H1 (cell line): ENCODE data around the gene VSIG10L. TPM values are rescaled to one million over a fixed set of nuclear protein-coding genes. Genes with fewer than 3 reads are reported as not detected.

Source experiments
- CTCF ChIA-PET: fragments of 300-600 bp; sonication (Branson Sonifier 250); formaldehyde crosslinking; loops from one replicate; lab custom pipeline; 2021; ENCODE audit not compliant: partially characterized antibody; lab: Charles Lee
- POLR2A ChIA-PET: fragments of 300-600 bp; sonication (Branson Sonifier 250); formaldehyde crosslinking; loops from one replicate; lab custom pipeline; 2021; ENCODE audit warnings: inconsistent platforms; ENCODE audit not compliant: partially characterized antibody; lab: Charles Lee
- DNase-seq, 2 experiments: peaks; one replicate each; pipeline versions ENCODE4 v3.0.0 to v3.0.0-alpha.2; 2010 to 2022; ENCODE audit warnings: low spot score in 2 of 2, low read depth in 1 of 2, mixed read lengths in 1 of 2
- FAIRE-seq: peaks from 2 replicates; lab custom pipeline; 2011; peaks lifted over from hg19 to GRCh38; lab: Jason Lieb, UNC
- H2AFZ ChIP-seq: 2 replicates; pipeline ENCODE4 v1.8.1; 2012; ENCODE audit warnings: low read length, inconsistent platforms
- H2AK5ac ChIP-seq: 2 replicates; pipeline ENCODE4 v1.6.1; 2013; ENCODE audit warnings: low read depth, low read length
- H2BK120ac ChIP-seq: replicated peaks from 2 replicates; pipeline ENCODE3; 2013; ENCODE audit warnings: low read depth, low read length, inconsistent platforms
- H2BK12ac ChIP-seq: 2 replicates; pipeline ENCODE4 v1.6.1; 2013; ENCODE audit warnings: low read depth, low read length
- H2BK15ac ChIP-seq: 2 replicates; pipeline ENCODE4 v1.6.1; 2013; ENCODE audit warnings: low read length
- H2BK20ac ChIP-seq: 2 replicates; pipeline ENCODE4 v1.6.1; 2013; ENCODE audit warnings: low read length
- H2BK5ac ChIP-seq: 2 replicates; pipeline ENCODE4 v1.6.1; 2013; ENCODE audit warnings: low read depth, low read length
- H3K14ac ChIP-seq: 2 replicates; pipeline ENCODE4 v1.6.1; 2013; ENCODE audit warnings: inconsistent platforms; ENCODE audit not compliant: insufficient read length
- H3K18ac ChIP-seq: 2 replicates; pipeline ENCODE4 v1.6.1; 2013; ENCODE audit warnings: low read length; ENCODE audit errors: extremely low read depth
- H3K23ac ChIP-seq: 2 replicates; pipeline ENCODE4 v1.6.1; 2013; ENCODE audit warnings: inconsistent platforms; ENCODE audit not compliant: insufficient read length
- H3K23me2 ChIP-seq: 2 replicates; pipeline ENCODE4 v1.6.1; 2013; ENCODE audit warnings: low read depth, low read length
- H3K27ac ChIP-seq: 2 replicates; pipeline ENCODE4 v1.6.1; 2011; ENCODE audit warnings: low read depth, low read length, inconsistent platforms
- H3K27me3 ChIP-seq, 4 experiments: replicated peaks in 1 of 4; 1 replicate in 1 of 4; 2 replicates in 3 of 4; pipeline versions ENCODE4 v1.6.1 to v1.8.1; 2011 to 2013; ENCODE audit warnings: low read length in 3 of 4, mild to moderate bottlenecking in 3 of 4, inconsistent platforms in 2 of 4, mixed read lengths in 2 of 4, moderate library complexity in 1 of 4; ENCODE audit not compliant: control insufficient read depth in 3 of 4, insufficient read depth in 3 of 4; ENCODE audit errors: extremely low read depth in 1 of 4
- H3K36me3 ChIP-seq, 4 experiments: 2 replicates each; pipeline versions ENCODE4 v1.6.1 to v1.8.1; 2011 to 2013; ENCODE audit warnings: mild to moderate bottlenecking in 4 of 4, low read length in 3 of 4, moderate library complexity in 2 of 4, control low read depth in 1 of 4, inconsistent platforms in 1 of 4; ENCODE audit not compliant: insufficient read depth in 4 of 4, control insufficient read depth in 2 of 4
- H3K4ac ChIP-seq: replicated peaks from 2 replicates; pipeline ENCODE3; 2013; ENCODE audit warnings: low read length, low read depth, mixed read lengths, inconsistent platforms; ENCODE audit not compliant: insufficient read length
- H3K4me1 ChIP-seq, 4 experiments: replicated peaks in 1 of 4; 1 replicate in 1 of 4; 2 replicates in 3 of 4; pipeline versions ENCODE4 v1.6.1 to v1.8.1; 2011 to 2013; ENCODE audit warnings: low read length in 3 of 4, inconsistent platforms in 2 of 4, mixed read lengths in 1 of 4; ENCODE audit not compliant: insufficient read depth in 4 of 4, control insufficient read depth in 3 of 4
- H3K4me2 ChIP-seq, 2 experiments: 2 replicates each; pipeline versions ENCODE4 v1.6.1 to v1.8.1; 2011 to 2013; ENCODE audit warnings: low read depth in 2 of 2, low read length in 2 of 2, control low read depth in 1 of 2, inconsistent platforms in 1 of 2, mild to moderate bottlenecking in 1 of 2; ENCODE audit not compliant: insufficient read depth in 1 of 2
- H3K4me3 ChIP-seq, 4 experiments: fragments of 200-600, 300-600 bp in 1 of 4; sonication (generic), shearing (Covaris generic), sonication (Bioruptor Twin) in 1 of 4; 2 replicates each; pipeline versions ENCODE4 v1.5.1 to v1.8.1; 2011 to 2016; ENCODE audit warnings: low read length in 4 of 4, low read depth in 3 of 4, control low read depth in 2 of 4, inconsistent platforms in 2 of 4, mild to moderate bottlenecking in 2 of 4, mixed read lengths in 1 of 4, moderate library complexity in 1 of 4; ENCODE audit not compliant: insufficient read depth in 2 of 4; ENCODE audit errors: extremely low read depth in 1 of 4
- H3K56ac ChIP-seq: replicated peaks from 2 replicates; pipeline ENCODE3; 2013; ENCODE audit warnings: low read depth, mild to moderate bottlenecking, mixed read lengths, low read length, inconsistent platforms; ENCODE audit not compliant: insufficient read length
- H3K79me1 ChIP-seq: 2 replicates; pipeline ENCODE4 v1.6.1; 2013; ENCODE audit warnings: low read depth, low read length, control low read depth
- H3K79me2 ChIP-seq, 2 experiments: 2 replicates each; pipeline versions ENCODE4 v1.6.1 to v1.8.1; 2012 to 2013; ENCODE audit warnings: low read length in 2 of 2, mild to moderate bottlenecking in 2 of 2, inconsistent platforms in 1 of 2; ENCODE audit not compliant: insufficient read depth in 2 of 2, control insufficient read depth in 1 of 2
- H3K9ac ChIP-seq, 4 experiments: replicated peaks in 1 of 4; 1 replicate in 1 of 4; 2 replicates in 3 of 4; pipeline versions ENCODE4 v1.6.1 to v1.8.1; 2011 to 2013; ENCODE audit warnings: low read depth in 3 of 4, low read length in 3 of 4, control low read depth in 2 of 4, mild to moderate bottlenecking in 2 of 4, moderate library complexity in 2 of 4, inconsistent platforms in 1 of 4; ENCODE audit errors: extremely low read depth in 1 of 4
- H3K9me3 ChIP-seq, 2 experiments: 2 replicates each; pipeline versions ENCODE4 v1.6.1 to v1.8.1; 2012 to 2013; ENCODE audit warnings: mild to moderate bottlenecking in 2 of 2, moderate library complexity in 2 of 2, control low read depth in 1 of 2, inconsistent platforms in 1 of 2, low read depth in 1 of 2, low read length in 1 of 2, mixed read lengths in 1 of 2; ENCODE audit not compliant: insufficient read depth in 2 of 2
- H4K20me1 ChIP-seq, 2 experiments: replicated peaks in 1 of 2; 2 replicates each; pipeline versions ENCODE3 to v1.8.1; 2011 to 2013; ENCODE audit warnings: inconsistent platforms in 2 of 2, low read length in 2 of 2, mild to moderate bottlenecking in 1 of 2; ENCODE audit not compliant: insufficient read depth in 2 of 2, control insufficient read depth in 1 of 2
- H4K5ac ChIP-seq: 2 replicates; pipeline ENCODE4 v1.6.1; 2013; ENCODE audit warnings: low read length, low read depth, mixed read lengths, inconsistent platforms; ENCODE audit not compliant: insufficient read length
- H4K8ac ChIP-seq: 2 replicates; pipeline ENCODE4 v1.8.0; 2013; ENCODE audit warnings: mild to moderate bottlenecking, moderate library complexity, low read length, inconsistent platforms; ENCODE audit not compliant: insufficient read depth; ENCODE audit errors: extremely low read depth
- H4K91ac ChIP-seq: replicated peaks from 2 replicates; pipeline ENCODE3; 2013; ENCODE audit warnings: low read length, mixed read lengths, inconsistent platforms; ENCODE audit not compliant: insufficient read length
- POLR2AphosphoS5 ChIP-seq: IDR thresholded peaks from 2 replicates; pipeline ENCODE4 v1.6.1; 2011; ENCODE audit warnings: low read depth, low read length
- RNF2 ChIP-seq: fragments of 200-900, 300-1000 bp; sonication (generic); IDR thresholded peaks from 2 replicates; pipeline ENCODE4 v1.7.1; 2016; ENCODE audit warnings: borderline replicate concordance, low read depth, mild to moderate bottlenecking, antibody characterized with exemption, low read length; ENCODE audit not compliant: poor library complexity, severe bottlenecking; ENCODE audit errors: missing control alignments
- WGBS, 2 experiments: shearing (Covaris generic) in 1 of 2; methylation state at CpG; one replicate each; pipeline versions ENCODE4 v1.1.6 to v1.1.7; 2013 to 2015; ENCODE audit warnings: low lambda C conversion rate in 2 of 2, mixed read lengths in 2 of 2, inconsistent platforms in 1 of 2, low coverage in 1 of 2, missing lambda C conversion rate in 1 of 2; ENCODE audit not compliant: insufficient replicate concordance in 2 of 2, insufficient coverage in 1 of 2, insufficient read length in 1 of 2; ENCODE audit errors: extremely low coverage in 1 of 2, missing lambda C conversion rate in 1 of 2; 5-methylcytosine and 5-hydroxymethylcytosine counted together
- polyA plus RNA-seq, 7 experiments: library from polyadenylated mRNA; depleted of rRNA in 3 of 7; stranded (reverse) in 5 of 7; unstranded in 2 of 7; fragments of >200 nt in 5 of 7; fragments of 200-250 nt in 2 of 7; gene quantifications; 1 replicate in 5 of 7; 2 replicates in 1 of 7; 4 replicates in 1 of 7; pipeline versions ENCODE4 v1.2.1 to v1.2.3, GENCODE V29; 2011 to 2013; ENCODE audit warnings: missing spikeins in 2 of 7, mixed read lengths in 2 of 7
- total RNA-seq: library from RNA; stranded (reverse); fragmentation: NEBNext Ultra II Directional; extraction: Animal tissue kit (Norgen Biotek cat#: 25700); gene quantifications from 2 replicates; pipeline ENCODE4 v1.2.1, GENCODE V29; 2021

VSIG10L gene
- total and polyA plus RNA-seq, 2 of the 8 experiments (the other 6 are each of a cell fraction or from before 2014, with no cell fraction given), result 10.3 to 10.4 TPM

DNA sequence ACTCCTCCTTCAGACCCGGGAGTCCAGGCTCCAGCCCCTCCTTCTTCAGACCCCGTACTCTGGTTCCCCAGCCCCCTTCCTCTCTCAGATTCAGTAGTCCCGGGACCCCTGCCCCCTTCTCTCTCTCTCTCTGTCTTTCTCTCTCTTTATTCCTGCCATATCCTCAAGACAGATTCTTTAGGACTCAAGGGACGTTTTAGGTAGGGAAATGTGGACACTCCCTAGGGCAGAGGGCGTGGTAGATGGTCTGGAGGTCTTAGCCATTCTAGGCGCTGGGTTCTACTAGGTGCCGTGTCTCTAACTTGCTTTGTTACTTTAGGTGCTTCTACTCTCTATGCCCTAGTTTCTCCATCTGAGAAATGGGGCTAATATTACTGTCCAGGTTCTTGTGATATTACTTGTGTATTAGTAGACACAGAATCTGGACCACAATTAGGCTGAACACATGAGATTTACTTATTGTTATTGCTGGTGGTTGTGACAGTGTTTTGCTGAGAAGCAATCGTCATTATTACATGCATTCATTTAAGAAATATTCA is 49.2 kb upstream of the VSIG10L start:
- peak overlapping the region; percentile 7 for H2BK120ac ChIP-seq
- no peak overlapping the region for H3K23ac ChIP-seq
- no peak overlapping the region; the same call in 1 of the 2 replicates for H4K8ac ChIP-seq
- H3K9ac ChIP-seq, result no peak overlapping the region
- peaks cover 0 to 5% of the 10 kb centered on the region in 2 experiments; a peak in 2 of 4 replicates for H3K79me2 ChIP-seq
- no peak for FAIRE-seq
- no peak overlapping the region for H2AFZ ChIP-seq
- H2BK20ac ChIP-seq, result peak overlapping the region; percentile 93; the same call in 1 of the 2 replicates
- H3K18ac ChIP-seq, result peak overlapping the region; percentile 32; the same call in 1 of the 2 replicates
- H2BK5ac ChIP-seq, result no peak overlapping the region; the same call in 1 of the 2 replicates
- H3K14ac ChIP-seq, result no peak overlapping the region
- H2BK12ac ChIP-seq, result peak overlapping the region; percentile 12; the same call in 1 of the 2 replicates
- peak overlapping the region in 1 of 2 experiments; percentile 47; a peak in 1 of 4 replicates for H3K4me2 ChIP-seq
- no peaks in the 10 kb centered on the region for H3K79me1 ChIP-seq
- peak overlapping the region; percentile 14 for H4K91ac ChIP-seq
- no peak overlapping the region for H3K27ac ChIP-seq
- H3K9me3 ChIP-seq, result no peaks in the 10 kb centered on the region
- 75% methylated on average over 8 of the region's 8 CpGs; no CpG with 5 or more reads in 1 of the 2 experiments for WGBS, 2 experiments
- DNase-seq, result no peak
- no peak overlapping the region for H3K56ac ChIP-seq
- POLR2A ChIA-PET, result interaction anchor here (0.7 to 1.2 kb wide), 14 partner anchors 10 to 82 kb away, joined by 3 to 6 read pairs (median 3); partner anchors contain the start of gene NKG7
- H3K4me3 ChIP-seq, result peak overlapping the region in 1 of 4 experiments; percentile 31; a peak in 1 of 8 replicates
- peak overlapping the region; percentile 65; the same call in 1 of the 2 replicates for H2AK5ac ChIP-seq
- H3K4me1 ChIP-seq, result peaks cover 0 to 7% (median under 1%) of the 10 kb centered on the region in 4 experiments; a peak in 4 of 7 replicates
- CTCF ChIA-PET, result interaction anchor here (0.8 to 1.0 kb wide), 2 partner anchors 19 to 48 kb away, joined by 3 to 6 read pairs; no protein-coding TSS in a partner anchor
- no peak overlapping the region for H2BK15ac ChIP-seq
- H3K23me2 ChIP-seq, result peaks cover 9% of the 10 kb centered on the region
- no peaks in the 10 kb centered on the region; a peak in 1 of 8 replicates for H3K36me3 ChIP-seq
- H4K5ac ChIP-seq, result no peak overlapping the region
- no peaks in the 10 kb centered on the region for H3K27me3 ChIP-seq
- no peaks in the 10 kb centered on the region for H4K20me1 ChIP-seq
- H3K4ac ChIP-seq, result peak overlapping the region; percentile 97
- TF ChIP-seq POLR2AphosphoS5 (no peak), RNF2 (no peak)
